ENCODE measurements around the gene MARS1.

DNA sequence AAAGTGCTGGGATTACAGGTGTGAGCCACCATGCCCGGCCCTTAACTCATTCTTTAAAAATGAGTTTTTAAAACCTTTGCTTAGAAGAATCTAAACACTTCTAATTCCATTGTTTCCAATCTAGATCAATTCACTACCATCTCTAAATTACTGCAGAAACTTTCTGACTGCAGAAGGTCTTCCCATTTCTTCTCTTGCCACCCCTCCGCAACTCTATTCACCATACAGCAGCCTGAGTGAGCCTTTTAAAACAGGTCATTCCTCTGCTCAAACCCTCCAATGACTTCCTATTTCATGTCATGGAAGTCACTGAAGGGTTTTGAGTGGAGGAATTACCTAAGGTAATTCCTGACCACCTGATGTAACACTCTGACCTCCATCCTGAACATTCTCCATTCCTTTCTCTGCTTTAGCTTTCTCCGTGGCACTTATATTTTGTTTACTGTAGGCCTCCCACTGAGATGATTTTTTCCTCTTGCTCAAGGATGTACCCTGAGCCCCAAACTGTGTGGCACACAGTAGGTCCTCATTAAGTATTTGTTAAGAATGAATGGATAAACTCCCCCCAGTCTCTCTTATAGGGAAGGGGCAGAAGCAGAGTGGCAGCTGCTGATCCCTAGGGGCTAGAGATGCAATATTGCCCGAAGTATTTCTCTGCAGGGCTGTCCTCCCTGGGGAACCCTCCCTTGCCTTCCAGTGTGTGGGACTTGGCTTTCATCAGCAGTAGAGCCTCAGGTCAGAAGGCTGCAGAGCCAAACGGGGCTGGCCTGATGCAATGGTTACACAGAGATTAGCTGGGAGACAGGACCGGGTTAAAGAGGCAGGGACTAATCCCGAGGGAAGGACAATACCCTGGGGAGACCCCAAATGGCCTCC is 31.3 kb downstream of the MARS1 start:
- no peak for TF ChIP-seq CTCF (conservative IDR thresholded peaks at IDR 0.05; ENCODE audit: low read depth in 2 of 2)
- TF ChIP-seq, protein P1, sequence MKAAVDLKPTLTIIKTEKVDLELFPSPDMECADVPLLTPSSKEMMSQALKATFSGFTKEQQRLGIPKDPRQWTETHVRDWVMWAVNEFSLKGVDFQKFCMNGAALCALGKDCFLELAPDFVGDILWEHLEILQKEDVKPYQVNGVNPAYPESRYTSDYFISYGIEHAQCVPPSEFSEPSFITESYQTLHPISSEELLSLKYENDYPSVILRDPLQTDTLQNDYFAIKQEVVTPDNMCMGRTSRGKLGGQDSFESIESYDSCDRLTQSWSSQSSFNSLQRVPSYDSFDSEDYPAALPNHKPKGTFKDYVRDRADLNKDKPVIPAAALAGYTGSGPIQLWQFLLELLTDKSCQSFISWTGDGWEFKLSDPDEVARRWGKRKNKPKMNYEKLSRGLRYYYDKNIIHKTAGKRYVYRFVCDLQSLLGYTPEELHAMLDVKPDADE (IDR thresholded peaks at IDR 0.05) = no peak
- TF ChIP-seq JUNB (IDR thresholded peaks at IDR 0.05; ENCODE audit: unreplicated experiment) = no peak
- no peak for TF ChIP-seq CREB1 (CRISPR knock-in tag; IDR thresholded peaks at IDR 0.05; ENCODE audit: low read depth)

Measured in GM23338 (cell line).